ENCODE data around the gene SLC44A1. TPM values are rescaled to one million over a fixed set of nuclear protein-coding genes. Genes with fewer than 3 reads are reported as not detected.

The SLC44A1 gene
- total RNA-seq, 4 donors from 2014 or later = 45.3 to 74.9 (median 67.7) TPM

GRCh38 chr9:105328296-105328695, 83.8 kb downstream of the SLC44A1 start:
- 87 to 90% methylated on average over 3 of the region's 3 CpGs for WGBS, 2 donors

GRCh38 chr9:105328872-105329718, 84.6 kb downstream of the SLC44A1 start:
- H3K4me3 ChIP-seq = no peak overlapping the region
- WGBS, 2 donors = 84 to 91% methylated on average over 12 of the region's 12 CpGs
- peak overlapping the region in 1 of 4 donors; percentile 46 for H3K27ac ChIP-seq

More at GRCh38 chr9:105328296-105328695, 83.8 kb downstream of the SLC44A1 start:
- Histone ChIP-seq H3K4me1 (peaks cover 0 to 33% (median 5%) of the 10 kb centered on the region in 4 donors), H3K27ac (no peak overlapping the region), H3K36me3 (no peaks in the 10 kb centered on the region), H3K9me3 (no peaks in the 10 kb centered on the region), H3K27me3 (no peaks in the 10 kb centered on the region), H3K4me3 (no peak overlapping the region)
- TF ChIP-seq CTCF (IDR thresholded peaks at IDR 0.05) = no peak
- no peak for TF ChIP-seq EP300 (IDR thresholded peaks at IDR 0.05)
- TF ChIP-seq POLR2A (IDR thresholded peaks at IDR 0.05) = no peak
- DNase-seq (ENCODE audit: low spot score in 2 of 2) = no peak

GRCh38 chr9:105329719-105330062, 85.2 kb downstream of the SLC44A1 start:
- TF ChIP-seq CTCF (IDR thresholded peaks at IDR 0.05) = no peak
- no peak for TF ChIP-seq EP300 (IDR thresholded peaks at IDR 0.05)
- TF ChIP-seq POLR2A (IDR thresholded peaks at IDR 0.05) = no peak
- H3K4me3 ChIP-seq = no peak overlapping the region
- peak overlapping the region in 1 of 4 donors; percentile 46 for H3K27ac ChIP-seq
- no peaks in the 10 kb centered on the region for H3K36me3 ChIP-seq
- no peaks in the 10 kb centered on the region for H3K9me3 ChIP-seq
- H3K4me1 ChIP-seq = peaks cover 0 to 40% (median 7%) of the 10 kb centered on the region in 4 donors
- WGBS, 2 donors = 87 to 96% methylated on average over 1 of the region's 1 CpG
- DNase-seq (ENCODE audit: low spot score in 2 of 2) = no peak
- H3K27me3 ChIP-seq = no peaks in the 10 kb centered on the region

More at GRCh38 chr9:105328872-105329718, 84.6 kb downstream of the SLC44A1 start:
- Histone ChIP-seq H3K36me3 (no peaks in the 10 kb centered on the region), H3K27me3 (no peaks in the 10 kb centered on the region), H3K9me3 (no peaks in the 10 kb centered on the region), H3K4me1 (peaks cover 0 to 40% (median 7%) of the 10 kb centered on the region in 4 donors)
- TF ChIP-seq POLR2A (IDR thresholded peaks at IDR 0.05) (no peak), CTCF (IDR thresholded peaks at IDR 0.05) (no peak), EP300 (IDR thresholded peaks at IDR 0.05) (no peak)
- no peak for DNase-seq (ENCODE audit: low spot score in 2 of 2)

- Histone ChIP-seq H3K27ac (no peak overlapping the region), H3K27me3 (no peaks in the 10 kb centered on the region), H3K4me3 (no peak overlapping the region), H3K36me3 (no peaks in the 10 kb centered on the region), H3K4me1 (peaks cover 0 to 40% (median 7%) of the 10 kb centered on the region in 4 donors), H3K9me3 (no peaks in the 10 kb centered on the region)
- DNase-seq (ENCODE audit: low spot score in 2 of 2) = no peak
- TF ChIP-seq CTCF (IDR thresholded peaks at IDR 0.05) (no peak), EP300 (IDR thresholded peaks at IDR 0.05) (no peak), POLR2A (IDR thresholded peaks at IDR 0.05) (no peak)
These were observed 85.8 kb downstream of the SLC44A1 start for GRCh38 chr9:105330201-105330600.

GRCh38 chr9:105330755-105331154, 86.3 kb downstream of the SLC44A1 start:
- Histone ChIP-seq H3K9me3 (no peaks in the 10 kb centered on the region), H3K27ac (no peak overlapping the region), H3K27me3 (no peaks in the 10 kb centered on the region), H3K36me3 (no peaks in the 10 kb centered on the region), H3K4me1 (peaks cover 0 to 40% (median 7%) of the 10 kb centered on the region in 4 donors), H3K4me3 (no peak overlapping the region)
- TF ChIP-seq CTCF (IDR thresholded peaks at IDR 0.05) (no peak), EP300 (IDR thresholded peaks at IDR 0.05) (no peak), POLR2A (IDR thresholded peaks at IDR 0.05) (no peak)
- no peak for DNase-seq (ENCODE audit: low spot score in 2 of 2)

Data from tibial nerve (tissue), 4 donors.